ENCODE data around the gene ZNF514. TPM values are rescaled to one million over a fixed set of nuclear protein-coding genes. Genes with fewer than 3 reads are reported as not detected.

ZNF514 gene
- total RNA-seq, 1 experiment from 2014 or later = 8.5 TPM

DNA sequence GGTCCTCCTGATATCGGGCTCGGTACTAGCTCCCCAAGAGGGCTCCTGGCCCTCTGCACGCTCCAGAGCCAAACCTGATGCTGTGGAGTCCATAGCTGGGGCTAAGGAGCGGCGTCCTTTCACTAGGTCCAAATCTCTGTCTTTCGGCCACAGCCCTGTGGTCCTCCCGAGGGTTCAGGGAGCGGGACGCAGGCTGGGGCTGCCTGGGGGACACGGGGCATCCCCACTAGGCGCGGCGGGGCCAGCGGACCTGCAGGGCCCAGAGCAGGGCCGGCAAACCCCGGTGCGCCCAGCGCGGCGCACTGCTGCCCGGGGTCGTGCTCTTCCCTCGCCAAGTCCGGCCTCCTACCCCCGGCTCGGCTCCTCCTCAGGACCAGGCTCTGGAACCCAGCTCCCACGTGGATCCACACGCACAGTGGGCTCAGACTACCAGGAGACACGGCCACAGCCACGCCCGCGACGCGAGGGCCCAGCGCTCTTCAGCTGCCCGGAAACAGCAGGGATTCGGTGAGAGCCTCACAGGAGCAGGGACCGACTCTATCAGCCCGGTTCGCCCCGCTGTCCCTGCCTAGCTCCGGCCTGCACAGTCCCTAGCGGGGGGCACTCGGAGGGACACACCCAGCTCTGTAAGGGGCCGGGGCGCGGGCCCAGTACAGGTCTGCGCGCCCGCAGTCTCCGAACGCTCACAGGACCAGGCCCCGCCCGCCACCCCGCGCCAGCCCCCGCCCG is 593 bp downstream of the ZNF514 start:
- Histone ChIP-seq H3K9me2 (ENCODE audit: insufficient read depth) (no peaks in the 10 kb centered on the region), H3K4me2 (ENCODE audit: low read length) (peak overlapping the region; percentile 72), H4K20me1 (ENCODE audit: insufficient read depth) (no peaks in the 10 kb centered on the region), H3K27ac (ENCODE audit: low read depth, low read length) (peak overlapping the region; percentile 55; the same call in 1 of the 2 replicates), H2AFZ (ENCODE audit: low read depth, low read length, poor library complexity, severe bottlenecking) (no peak overlapping the region), H3K27me3 (ENCODE audit: insufficient read depth, low read length) (no peaks in the 10 kb centered on the region), H3K9me3 (ENCODE audit: control insufficient read depth in 1 of 2, insufficient read depth in 1 of 2, low read depth in 1 of 2, low read length in 2 of 2) (no peaks in the 10 kb centered on the region; a peak in 2 of 4 replicates), H3K36me3 (ENCODE audit: control insufficient read depth in 1 of 2, insufficient read depth in 2 of 2, low read length in 2 of 2) (0 out of 4 replicates have a peak, but pooled peaks cover 0 to 5% of the 10 kb centered on the region in 2 experiments), H3K4me1 (ENCODE audit: control insufficient read depth in 1 of 2, insufficient read depth in 2 of 2, low read length in 2 of 2) (peaks cover 0 to 8% of the 10 kb centered on the region in 2 experiments; a peak in 2 of 4 replicates), H3K79me2 (ENCODE audit: insufficient read depth, low read length) (peaks cover 2% of the 10 kb centered on the region; the same call in 1 of the 2 replicates), H3K9ac (ENCODE audit: low read length) (peak overlapping the region; percentile 39; the same call in 1 of the 2 replicates), H3K4me3 (replicated peaks in 1 of 2; ENCODE audit: low read depth in 1 of 2, low read length in 2 of 2) (peak overlapping the region; percentile 45 to 53)
- BruUV-seq (replicated peaks) = no TSS peak
- peak; percentile 72 for ATAC-seq
- ChIA-PET RAD21 (ENCODE audit: low non-redundant PET in 1 of 2, low total read pairs in 2 of 2, uncharacterized antibody in 2 of 2, unreplicated experiment in 2 of 2) (no interaction called here), POLR2A (no interaction called here), CTCF (no interaction called here)
- intact Hi-C loops (cut with micrococcal nuclease) = no loop called here
- TF ChIP-seq, protein P1, sequence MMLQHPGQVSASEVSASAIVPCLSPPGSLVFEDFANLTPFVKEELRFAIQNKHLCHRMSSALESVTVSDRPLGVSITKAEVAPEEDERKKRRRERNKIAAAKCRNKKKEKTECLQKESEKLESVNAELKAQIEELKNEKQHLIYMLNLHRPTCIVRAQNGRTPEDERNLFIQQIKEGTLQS (IDR thresholded peaks at IDR 0.05) = no peak
- TF ChIP-seq YY1 (IDR thresholded peaks at IDR 0.05; ENCODE audit: extremely low read depth, insufficient replicate concordance, low read depth, low read length) (no peak), SIN3A (IDR thresholded peaks at IDR 0.05; ENCODE audit: low read depth) (no peak), ELF1 (IDR thresholded peaks at IDR 0.05; ENCODE audit: borderline replicate concordance, low read depth) (no peak), ZNF274 (IDR thresholded peaks at IDR 0.05; ENCODE audit: low read depth, low read length) (no peak), RAD21 (IDR thresholded peaks at IDR 0.05; ENCODE audit: low read depth) (no peak), FOSL1 (IDR thresholded peaks at IDR 0.05; ENCODE audit: low read depth) (no peak), POLR2AphosphoS5 (IDR thresholded peaks at IDR 0.05; ENCODE audit: low read depth, low read length) (no peak), SP1 (IDR thresholded peaks at IDR 0.05; ENCODE audit: low read depth) (no peak), EGR1 (IDR thresholded peaks at IDR 0.05; ENCODE audit: low read depth) (no peak), CEBPB (IDR thresholded peaks at IDR 0.05; ENCODE audit: low read depth) (no peak), JUND (IDR thresholded peaks at IDR 0.05) (no peak), CBX3 (IDR thresholded peaks at IDR 0.05; ENCODE audit: low read depth) (no peak), ZFX (IDR thresholded peaks at IDR 0.05) (no peak), POLR2A (IDR thresholded peaks at IDR 0.05; ENCODE audit: borderline replicate concordance, extremely low read depth, insufficient read depth, insufficient read length) (no peak), SRF (IDR thresholded peaks at IDR 0.05; ENCODE audit: low read depth) (no peak)
- TF ChIP-seq, protein P2, sequence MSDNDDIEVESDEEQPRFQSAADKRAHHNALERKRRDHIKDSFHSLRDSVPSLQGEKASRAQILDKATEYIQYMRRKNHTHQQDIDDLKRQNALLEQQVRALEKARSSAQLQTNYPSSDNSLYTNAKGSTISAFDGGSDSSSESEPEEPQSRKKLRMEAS (IDR thresholded peaks at IDR 0.05) = no peak
- TF ChIP-seq, protein P3, sequence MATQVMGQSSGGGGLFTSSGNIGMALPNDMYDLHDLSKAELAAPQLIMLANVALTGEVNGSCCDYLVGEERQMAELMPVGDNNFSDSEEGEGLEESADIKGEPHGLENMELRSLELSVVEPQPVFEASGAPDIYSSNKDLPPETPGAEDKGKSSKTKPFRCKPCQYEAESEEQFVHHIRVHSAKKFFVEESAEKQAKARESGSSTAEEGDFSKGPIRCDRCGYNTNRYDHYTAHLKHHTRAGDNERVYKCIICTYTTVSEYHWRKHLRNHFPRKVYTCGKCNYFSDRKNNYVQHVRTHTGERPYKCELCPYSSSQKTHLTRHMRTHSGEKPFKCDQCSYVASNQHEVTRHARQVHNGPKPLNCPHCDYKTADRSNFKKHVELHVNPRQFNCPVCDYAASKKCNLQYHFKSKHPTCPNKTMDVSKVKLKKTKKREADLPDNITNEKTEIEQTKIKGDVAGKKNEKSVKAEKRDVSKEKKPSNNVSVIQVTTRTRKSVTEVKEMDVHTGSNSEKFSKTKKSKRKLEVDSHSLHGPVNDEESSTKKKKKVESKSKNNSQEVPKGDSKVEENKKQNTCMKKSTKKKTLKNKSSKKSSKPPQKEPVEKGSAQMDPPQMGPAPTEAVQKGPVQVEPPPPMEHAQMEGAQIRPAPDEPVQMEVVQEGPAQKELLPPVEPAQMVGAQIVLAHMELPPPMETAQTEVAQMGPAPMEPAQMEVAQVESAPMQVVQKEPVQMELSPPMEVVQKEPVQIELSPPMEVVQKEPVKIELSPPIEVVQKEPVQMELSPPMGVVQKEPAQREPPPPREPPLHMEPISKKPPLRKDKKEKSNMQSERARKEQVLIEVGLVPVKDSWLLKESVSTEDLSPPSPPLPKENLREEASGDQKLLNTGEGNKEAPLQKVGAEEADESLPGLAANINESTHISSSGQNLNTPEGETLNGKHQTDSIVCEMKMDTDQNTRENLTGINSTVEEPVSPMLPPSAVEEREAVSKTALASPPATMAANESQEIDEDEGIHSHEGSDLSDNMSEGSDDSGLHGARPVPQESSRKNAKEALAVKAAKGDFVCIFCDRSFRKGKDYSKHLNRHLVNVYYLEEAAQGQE (IDR thresholded peaks at IDR 0.05; ENCODE audit: low read depth) = no peak
- TF ChIP-seq, protein P4, sequence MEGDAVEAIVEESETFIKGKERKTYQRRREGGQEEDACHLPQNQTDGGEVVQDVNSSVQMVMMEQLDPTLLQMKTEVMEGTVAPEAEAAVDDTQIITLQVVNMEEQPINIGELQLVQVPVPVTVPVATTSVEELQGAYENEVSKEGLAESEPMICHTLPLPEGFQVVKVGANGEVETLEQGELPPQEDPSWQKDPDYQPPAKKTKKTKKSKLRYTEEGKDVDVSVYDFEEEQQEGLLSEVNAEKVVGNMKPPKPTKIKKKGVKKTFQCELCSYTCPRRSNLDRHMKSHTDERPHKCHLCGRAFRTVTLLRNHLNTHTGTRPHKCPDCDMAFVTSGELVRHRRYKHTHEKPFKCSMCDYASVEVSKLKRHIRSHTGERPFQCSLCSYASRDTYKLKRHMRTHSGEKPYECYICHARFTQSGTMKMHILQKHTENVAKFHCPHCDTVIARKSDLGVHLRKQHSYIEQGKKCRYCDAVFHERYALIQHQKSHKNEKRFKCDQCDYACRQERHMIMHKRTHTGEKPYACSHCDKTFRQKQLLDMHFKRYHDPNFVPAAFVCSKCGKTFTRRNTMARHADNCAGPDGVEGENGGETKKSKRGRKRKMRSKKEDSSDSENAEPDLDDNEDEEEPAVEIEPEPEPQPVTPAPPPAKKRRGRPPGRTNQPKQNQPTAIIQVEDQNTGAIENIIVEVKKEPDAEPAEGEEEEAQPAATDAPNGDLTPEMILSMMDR (IDR thresholded peaks at IDR 0.05 in 2 of 3, conservative IDR thresholded peaks at IDR 0.05 in 1 of 3; ENCODE audit: borderline replicate concordance in 1 of 3, insufficient read depth in 1 of 3, low read depth in 2 of 3, low read length in 2 of 3) = no peak
- DNase-seq (ENCODE audit: low read depth, low spot score) = no peak

Measured in HCT116 (cell line).